HS-5 (cell line): Measurements from ENCODE around the gene VAV3.
"Not testable (repeated sequence)": the region's sequence is repeated elsewhere in the genome, so short reads cannot be mapped to it uniquely, and the experiment has no call there.

Experiments used
- DNase-seq: peaks from one replicate; pipeline ENCODE4 v3.0.0-alpha.2; 2012; ENCODE audit warnings: low read depth

VAV3 gene

DNA sequence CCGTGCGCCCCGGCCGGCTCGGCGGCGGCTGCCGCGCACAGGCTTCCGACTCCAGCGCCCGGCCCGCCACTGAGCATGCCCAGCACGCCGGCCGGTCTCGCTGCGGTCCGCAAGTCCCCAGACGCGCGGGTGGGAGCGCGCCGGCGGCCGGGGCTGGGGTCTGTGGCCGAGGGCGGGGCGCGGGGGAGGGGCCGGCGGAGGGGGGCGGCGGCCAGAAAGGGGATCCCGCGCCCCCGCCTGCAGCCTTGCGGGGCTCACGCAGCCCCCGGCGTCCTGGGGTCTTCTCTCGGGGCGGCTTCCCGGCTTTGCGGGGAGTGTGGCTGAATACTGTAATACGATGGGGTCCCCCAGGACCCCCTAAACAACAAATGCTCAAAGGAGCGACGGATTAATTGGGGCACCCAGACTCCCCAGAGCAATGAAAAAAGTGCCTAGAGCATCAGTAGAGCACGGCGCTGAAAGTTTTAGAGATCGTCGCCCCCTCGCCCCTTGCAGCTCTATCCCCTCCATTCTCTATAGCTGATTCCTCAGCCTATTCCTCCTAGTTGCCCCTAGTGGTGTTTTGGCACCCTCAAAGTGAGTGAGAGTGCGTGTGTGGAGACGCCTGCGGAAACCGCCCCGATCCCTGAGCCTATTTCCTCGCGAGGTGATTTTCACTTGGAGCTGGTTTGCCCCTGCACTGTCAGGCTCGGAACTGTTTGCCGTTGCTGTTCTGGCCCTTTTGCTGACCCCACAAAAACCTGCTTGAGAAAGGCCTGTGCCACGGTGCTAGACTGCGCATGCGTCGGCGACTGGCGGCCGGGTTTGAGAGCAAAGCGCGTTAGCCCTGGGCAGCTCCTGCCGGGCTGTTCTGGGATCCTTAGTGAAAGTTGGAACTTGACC lies at the start of gene VAV3:
Gene VAV3 (minus strand): TSS at position 71 of the 882 bp plus-strand sequence. CDS start 311 bp downstream, outside the sequence.
- DNase-seq = peak; percentile 32

- no peak for DNase-seq
Observed at GRCh38 chr1:108012553-108012952, 47.6 kb upstream of the VAV3 start.

GRCh38 chr1:108011295-108011694 lies 46.3 kb upstream of the VAV3 start:
- DNase-seq = no peak

DNA sequence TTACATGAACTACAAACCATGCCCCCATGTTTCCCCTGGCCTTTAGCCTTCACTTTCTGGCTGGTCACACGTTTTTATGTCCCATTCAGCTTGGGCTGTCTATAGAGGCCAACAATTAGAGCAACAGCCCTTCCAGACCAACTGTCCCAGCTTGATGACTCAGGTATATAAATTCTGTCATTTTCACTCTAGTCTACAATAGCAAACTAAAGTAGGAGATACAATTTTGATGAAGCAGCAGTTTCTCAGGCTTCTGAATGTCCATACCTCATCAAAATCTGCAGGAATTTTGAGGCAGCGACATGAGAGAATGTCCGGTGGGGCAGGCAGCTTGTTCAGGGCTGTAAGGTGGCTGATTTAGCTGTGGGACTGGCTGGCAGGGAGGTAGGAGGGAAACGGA lies 45.6 kb upstream of the VAV3 start:
- no peak for DNase-seq

DNA sequence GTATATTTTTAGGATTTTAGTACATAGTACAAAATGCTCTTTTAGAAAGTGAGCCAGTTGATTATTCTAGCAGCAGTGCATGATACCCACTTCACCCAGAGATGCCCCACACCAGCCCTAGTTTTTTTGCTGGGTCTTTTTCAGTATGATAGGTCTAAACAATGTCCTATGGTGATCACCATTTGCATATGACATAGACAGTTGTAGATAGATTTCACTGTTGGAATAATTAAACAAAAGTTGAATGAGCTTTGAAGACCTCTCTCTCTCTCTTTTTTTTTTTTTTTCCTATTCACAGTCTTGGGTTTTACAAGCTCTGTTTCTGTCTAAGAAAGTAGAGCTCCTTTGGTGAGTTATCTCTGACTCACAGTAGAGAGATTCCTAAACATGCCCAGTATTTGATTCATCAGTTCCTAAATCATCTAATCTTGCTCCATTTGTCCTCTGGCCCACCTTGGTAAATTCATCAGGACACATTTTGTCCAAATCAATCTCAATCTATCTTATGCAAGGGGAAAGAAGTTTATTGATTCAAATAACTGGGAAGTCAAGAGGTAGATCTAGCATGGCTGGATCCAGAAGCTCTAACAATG lies 44.7 kb upstream of the VAV3 start:
- peak; percentile 67 for DNase-seq

GRCh38 chr1:108007531-108007930 lies 42.6 kb upstream of the VAV3 start:
- DNase-seq = no peak

DNA sequence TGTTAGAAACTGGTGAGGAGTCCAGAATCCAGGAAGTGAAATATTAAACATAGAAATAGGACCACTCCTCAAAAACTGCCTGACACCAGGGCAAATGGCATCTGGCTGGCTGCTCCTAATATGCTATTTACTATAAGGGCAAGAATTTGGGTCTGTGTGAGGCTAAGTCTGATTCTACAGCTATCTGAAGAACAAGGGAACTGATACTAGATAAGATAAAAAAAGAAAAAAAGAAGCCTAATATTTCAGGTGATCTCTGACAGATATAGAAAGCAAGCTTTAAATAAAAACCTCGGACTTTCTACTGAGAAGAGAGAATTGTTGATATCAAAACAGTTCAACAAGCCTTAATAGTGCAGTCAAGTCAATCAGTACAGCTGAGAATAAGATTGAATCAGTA lies 42.1 kb upstream of the VAV3 start:
- no peak for DNase-seq

- not testable (repeated sequence) for DNase-seq
Observed at GRCh38 chr1:108004919-108005318, 39.9 kb upstream of the VAV3 start.

DNA sequence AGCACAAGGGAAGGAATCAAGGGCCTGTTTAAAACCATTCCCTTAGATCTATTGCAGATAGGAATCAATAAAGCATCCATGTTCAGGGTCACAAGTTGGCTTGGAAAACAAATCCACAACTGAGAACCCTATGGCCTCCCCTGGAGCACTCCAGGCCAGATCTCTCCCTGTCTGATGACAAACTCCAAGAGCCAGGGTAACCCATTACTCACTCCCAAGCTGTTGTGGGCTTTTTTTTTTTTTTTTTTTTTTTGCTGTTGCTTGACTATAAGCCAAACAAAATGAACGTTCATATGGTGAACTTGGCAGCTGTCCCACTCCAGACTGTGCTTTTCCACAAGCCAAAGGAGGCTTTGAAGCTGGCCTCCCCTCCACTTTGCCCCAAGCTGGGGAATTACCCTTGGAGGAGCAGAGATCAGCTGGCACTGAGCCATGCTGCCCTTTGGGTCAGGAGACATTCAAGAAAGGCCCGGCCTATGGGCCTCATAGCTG lies 35.7 kb upstream of the VAV3 start:
- peak; percentile 50 for DNase-seq

DNA sequence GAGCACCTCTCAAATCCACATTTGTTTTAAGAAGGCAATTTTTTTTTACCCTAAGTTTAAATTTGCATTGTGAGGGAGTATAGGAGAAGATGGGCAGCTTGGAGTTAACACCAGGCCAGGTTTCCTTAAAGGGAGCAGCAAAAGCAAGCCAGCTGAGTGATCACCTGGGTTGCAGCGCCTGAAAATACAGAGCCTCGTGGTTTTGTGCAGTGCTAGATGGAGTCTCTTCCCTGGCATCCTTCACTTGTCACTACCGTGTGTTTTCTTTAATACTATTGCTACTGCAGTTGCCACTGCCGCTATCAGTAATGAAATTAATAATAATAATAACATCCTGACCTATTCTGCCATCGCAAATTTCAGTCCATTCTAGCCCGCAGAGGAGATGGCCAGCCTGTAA lies 35.2 kb upstream of the VAV3 start:
- DNase-seq = no peak

- DNase-seq = no peak
Observed at GRCh38 chr1:107997866-107998265, 32.9 kb upstream of the VAV3 start.

DNA sequence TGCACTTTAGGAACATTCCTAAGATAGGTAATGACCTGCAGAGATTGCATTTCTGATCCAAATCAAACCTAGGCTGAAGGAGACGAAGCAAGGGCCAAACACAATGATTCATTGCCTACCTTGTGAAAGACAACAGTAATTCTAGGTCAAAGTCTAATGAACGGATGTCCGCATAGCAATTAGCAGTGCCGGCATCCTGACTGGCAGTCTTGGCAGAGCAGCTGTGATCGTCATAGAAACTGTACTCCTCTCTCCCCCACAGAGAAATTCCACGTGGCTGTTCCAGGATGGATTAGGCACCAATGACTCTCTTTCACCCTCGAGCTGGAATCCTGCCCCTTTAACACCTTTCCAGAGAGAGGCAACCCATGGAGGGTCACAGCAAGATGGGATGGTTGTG lies 28.9 kb upstream of the VAV3 start:
- DNase-seq = no peak

GRCh38 chr1:107992347-107992746 lies 27.4 kb upstream of the VAV3 start:
- no peak for DNase-seq

DNA sequence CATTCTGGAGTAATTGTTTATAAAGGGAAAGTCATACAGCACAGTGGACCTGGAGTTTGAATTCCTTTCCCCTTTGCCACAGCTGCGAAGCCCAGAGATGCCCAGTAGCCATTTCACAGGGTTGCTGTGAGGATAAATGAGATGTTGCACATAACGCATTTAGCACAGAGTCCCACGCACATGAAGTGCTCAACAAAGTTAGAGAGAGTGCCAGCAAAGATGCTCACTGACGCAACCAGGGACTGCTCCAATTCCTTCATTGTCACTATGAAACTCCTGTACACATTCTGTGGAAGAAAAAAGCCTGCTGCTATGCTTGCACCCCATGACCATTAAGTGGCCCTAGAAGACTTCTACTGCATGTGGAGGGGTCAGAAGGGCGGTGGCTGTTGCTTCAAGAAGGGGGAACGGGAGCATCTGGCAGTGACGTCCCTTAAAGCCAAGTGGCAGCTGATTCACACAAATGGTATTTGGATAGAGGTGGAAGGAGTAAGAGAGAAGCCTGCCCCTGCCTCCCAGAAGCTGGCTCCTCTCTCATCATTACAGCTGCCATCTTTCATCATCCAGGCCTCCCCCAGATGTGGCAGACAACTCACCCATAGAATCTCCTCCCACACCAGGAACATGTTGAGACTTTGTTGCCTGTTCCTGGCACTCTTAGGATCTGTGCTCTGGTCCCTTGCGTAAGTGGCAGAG lies 26.5 kb upstream of the VAV3 start:
- peak; percentile 72 for DNase-seq

- no peak for DNase-seq
Observed at GRCh38 chr1:107990606-107991005, 25.6 kb upstream of the VAV3 start.

DNA sequence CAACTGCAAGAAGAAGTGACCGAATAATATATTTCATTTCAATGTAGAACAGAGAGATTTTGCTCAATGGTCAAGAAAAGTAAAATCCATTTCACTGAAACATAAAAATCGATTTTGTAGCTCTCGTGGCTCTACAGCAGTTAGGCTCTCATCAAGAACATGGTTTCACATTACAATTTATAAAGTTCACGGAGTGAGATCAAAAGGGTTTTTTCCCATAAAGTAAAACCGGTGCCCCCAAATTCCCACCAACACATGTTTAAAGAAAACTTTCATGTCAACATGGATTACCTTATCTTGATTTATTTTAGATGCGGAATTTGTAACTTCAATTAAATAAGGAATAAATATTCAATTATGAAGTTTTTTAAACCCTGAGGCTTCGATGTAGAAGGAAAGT lies 16.3 kb upstream of the VAV3 start:
- no peak for DNase-seq

DNA sequence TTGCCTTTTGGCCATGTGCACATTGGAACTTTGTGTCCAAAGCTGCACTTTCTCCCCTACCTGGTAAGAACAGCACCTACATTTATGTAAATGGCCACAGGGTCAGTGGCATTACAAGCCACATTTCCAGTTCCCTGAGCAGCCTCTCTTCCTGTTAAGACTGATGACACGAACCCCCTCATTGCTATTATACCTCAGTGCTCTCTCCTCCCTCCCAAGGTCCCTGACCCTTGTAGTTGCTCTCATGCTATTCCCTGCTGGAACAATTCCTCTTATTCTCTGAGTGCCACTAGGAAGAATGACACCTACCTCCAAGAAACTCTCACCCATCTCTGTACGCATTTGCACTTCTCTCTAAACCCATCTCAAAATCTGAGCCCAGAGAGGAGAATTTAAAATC lies 14.9 kb upstream of the VAV3 start:
- no peak for DNase-seq

GRCh38 chr1:107979088-107979487 lies 14.1 kb upstream of the VAV3 start:
- DNase-seq = no peak

DNA sequence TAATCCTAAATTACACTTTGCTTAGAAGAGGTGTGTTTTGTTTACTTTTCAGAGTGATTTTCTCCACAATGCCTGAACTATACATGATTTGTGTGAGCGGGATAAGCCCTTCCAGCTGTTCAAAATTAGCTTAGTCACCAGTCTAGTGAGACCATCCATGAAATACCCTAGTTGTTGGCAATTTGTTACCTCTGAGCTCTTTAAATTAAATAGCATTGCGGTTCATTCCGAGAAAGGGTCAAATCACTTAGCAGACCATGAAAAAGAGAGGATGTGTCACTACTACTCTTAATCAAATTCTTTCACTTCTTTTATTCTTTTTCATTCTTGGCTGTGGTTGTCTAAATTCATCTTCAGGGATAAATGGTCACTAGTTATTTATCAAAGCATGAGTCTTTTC lies 11.9 kb upstream of the VAV3 start:
- DNase-seq = no peak

DNA sequence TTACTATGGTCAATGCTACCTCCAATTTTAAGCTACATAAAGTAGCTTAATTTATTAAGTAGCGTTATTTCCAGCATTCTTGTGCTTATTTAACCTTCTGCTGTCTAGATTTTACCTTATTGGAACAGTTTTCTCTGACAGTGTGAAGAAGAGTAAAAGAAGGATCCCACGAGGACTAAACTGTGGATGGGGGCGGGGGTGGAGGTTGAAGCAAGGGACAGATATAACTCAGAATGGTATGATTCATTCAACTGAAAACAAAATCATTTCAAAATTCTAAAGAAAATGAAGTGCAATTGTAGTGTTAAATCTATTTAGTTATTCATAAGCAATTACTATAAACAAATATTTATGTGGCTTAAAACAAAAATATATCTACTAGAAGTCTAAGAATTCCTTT lies 11.5 kb upstream of the VAV3 start:
- no peak for DNase-seq

GRCh38 chr1:107975851-107976250 lies 10.9 kb upstream of the VAV3 start:
- no peak for DNase-seq

DNA sequence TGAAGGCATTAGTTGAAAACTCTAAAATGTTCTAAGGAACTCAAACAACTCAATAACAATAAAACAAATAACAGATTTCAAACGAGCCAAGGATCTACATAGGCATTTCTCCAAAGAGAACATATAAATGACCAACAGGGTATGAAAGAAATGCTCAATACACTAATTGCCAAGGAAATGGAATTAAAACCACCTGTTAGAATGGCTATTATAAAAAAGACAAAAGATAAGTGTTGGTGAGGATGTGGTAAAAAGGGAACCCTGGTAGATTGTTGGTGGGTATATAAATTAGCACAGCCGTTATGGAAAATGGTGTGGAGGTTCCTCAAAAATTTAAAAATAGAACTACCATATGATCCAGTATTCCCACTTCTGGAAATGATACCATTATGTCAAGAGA lies 9.1 kb upstream of the VAV3 start:
- no peak for DNase-seq
